PC-3 (cell line): Measurements from ENCODE around the gene WDR27. TPM values are rescaled to one million over a fixed set of nuclear protein-coding genes. Genes with fewer than 3 reads are reported as not detected.
A peak's percentile ranks its signal among the peaks of the same experiment; 100 is the strongest.

Source experiments
- ATAC-seq: fragments of 200-7000 bp; cut with Tn5 transposase; 2 replicates; pipeline ENCODE4 v1.9.1; 2020; ENCODE audit warnings: mild to moderate bottlenecking, moderate library complexity
- BruUV-seq: library from RNA; stranded (reverse); fragments of 400-500 nt; replicated peaks from 2 replicates; lab custom pipeline; 2021; lab: Mats Ljungman, UMichigan
- CTCF ChIA-PET: fragments of 300-600 bp; sonication (Branson Sonifier 250); formaldehyde crosslinking; loops from one replicate; lab custom pipeline; 2022; ENCODE audit warnings: antibody characterized with exemption; lab: Charles Lee
- POLR2A ChIA-PET: fragments of 300-600 bp; sonication (Branson Sonifier 250); formaldehyde crosslinking; loops from one replicate; lab custom pipeline; 2022; ENCODE audit warnings: antibody characterized with exemption; ENCODE audit not compliant: unreplicated experiment; lab: Charles Lee
- DNase-seq: peaks from one replicate; pipeline ENCODE4 v3.0.0-alpha.2; 2015
- H2AFZ ChIP-seq: fragments of 300-600 bp; sonication (generic); 2 replicates; pipeline ENCODE4 v1.6.0; 2016; ENCODE audit warnings: antibody characterized with exemption, low read length
- H3F3A ChIP-seq: fragments of 300-600 bp; sonication (generic); one replicate; pipeline ENCODE4 v1.6.0; 2017; ENCODE audit warnings: antibody characterized with exemption, low read length, control low read depth, mild to moderate bottlenecking; ENCODE audit not compliant: unreplicated experiment
- H3K27ac ChIP-seq: fragments of 300-600 bp; sonication (generic); 2 replicates; pipeline ENCODE4 v1.5.1; 2016; ENCODE audit warnings: mild to moderate bottlenecking, low read length
- H3K27me3 ChIP-seq: fragments of 300-600 bp; sonication (generic); 2 replicates; pipeline ENCODE4 v1.6.1; 2016; ENCODE audit warnings: low read length, mixed read lengths
- H3K36me3 ChIP-seq: fragments of 300-600 bp; sonication (generic); 2 replicates; pipeline ENCODE4 v1.6.1; 2016; ENCODE audit warnings: low read depth, mixed run types, low read length, mixed read lengths
- H3K4me1 ChIP-seq: fragments of 300-600 bp; sonication (generic); 2 replicates; pipeline ENCODE4 v1.5.1; 2016; ENCODE audit warnings: low read length; ENCODE audit not compliant: insufficient read depth
- H3K4me2 ChIP-seq: fragments of 300-600 bp; sonication (generic); 2 replicates; pipeline ENCODE4 v1.6.0; 2016; ENCODE audit warnings: low read length
- H3K4me3 ChIP-seq: fragments of 300-600 bp; sonication (generic); 2 replicates; pipeline ENCODE4 v1.5.1; 2016; ENCODE audit warnings: mild to moderate bottlenecking, low read length, mixed read lengths
- H3K79me2 ChIP-seq: fragments of 300-600 bp; sonication (generic); 2 replicates; pipeline ENCODE4 v1.6.1; 2017; ENCODE audit warnings: low read length, mixed read lengths
- H3K9ac ChIP-seq: fragments of 300-600 bp; sonication (generic); 2 replicates; pipeline ENCODE4 v1.6.0; 2016; ENCODE audit warnings: mild to moderate bottlenecking, low read length
- H3K9me2 ChIP-seq: fragments of 300-600 bp; sonication (generic); replicated peaks from 2 replicates; pipeline ENCODE4 v1.6.1; 2016; ENCODE audit warnings: mixed run types, low read length, mixed read lengths
- H3K9me3 ChIP-seq: fragments of 300-600 bp; sonication (generic); 2 replicates; pipeline ENCODE4 v1.6.1; 2016; ENCODE audit warnings: low read length, mixed read lengths
- H4K20me1 ChIP-seq: fragments of 300-600 bp; sonication (generic); 2 replicates; pipeline ENCODE4 v1.6.1; 2016; ENCODE audit warnings: low read length, mixed read lengths
- CTCF ChIP-seq: fragments of 300-600 bp; sonication (generic); conservative IDR thresholded peaks from 2 replicates; pipeline ENCODE4 v1.5.1; 2017; ENCODE audit warnings: antibody characterized with exemption, low read depth, mild to moderate bottlenecking, low read length
- EZH2 ChIP-seq: fragments of 300-600 bp; sonication (generic); IDR thresholded peaks from one replicate; pipeline ENCODE4 v1.6.1; 2017; ENCODE audit warnings: antibody characterized with exemption, mild to moderate bottlenecking, low read length; ENCODE audit not compliant: unreplicated experiment
- EZH2phosphoT487 ChIP-seq: fragments of 300-600 bp; sonication (generic); IDR thresholded peaks from 2 replicates; pipeline ENCODE4 v1.6.1; 2018; ENCODE audit warnings: mild to moderate bottlenecking, antibody characterized with exemption, low read length, borderline replicate concordance
- intact Hi-C: fragments of 100-400 bp; cut with micrococcal nuclease; formaldehyde crosslinking; loops from 2 replicates; pipeline ENCODE4 v1.9.0; 2023
- total RNA-seq: library from RNA; depleted of rRNA; stranded (reverse); fragments of >200 nt; gene quantifications from 2 replicates; pipeline ENCODE4 v1.2.3, GENCODE V29; 2014

Gene WDR27
- total RNA-seq, 1 experiment from 2014 or later = 20.0 TPM

DNA sequence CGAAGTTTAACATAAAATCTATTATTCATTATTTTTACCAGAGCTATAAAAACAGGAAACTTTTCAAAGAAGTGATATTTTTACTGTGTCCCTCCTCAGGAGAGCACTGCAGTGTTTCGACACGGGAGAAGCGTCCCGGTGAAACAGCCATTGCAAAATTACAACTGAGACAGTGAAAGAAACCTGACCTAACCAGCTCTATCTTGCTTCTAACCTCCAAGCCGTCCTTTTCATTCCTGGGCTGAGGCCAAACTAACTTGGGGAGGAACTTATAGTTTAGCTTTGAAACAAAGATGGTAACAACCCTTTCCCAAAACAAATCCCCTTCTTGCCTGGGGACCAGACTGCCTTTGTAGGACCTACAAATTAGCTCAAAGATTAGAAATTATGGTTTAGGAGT, 79.2 kb downstream of the WDR27 start:
- Histone ChIP-seq H3K9me3 (no peaks in the 10 kb centered on the region), H3K9ac (no peak overlapping the region), H3K27ac (no peak overlapping the region), H3K79me2 (no peaks in the 10 kb centered on the region), H3K4me2 (no peak overlapping the region), H3K36me3 (no peaks in the 10 kb centered on the region), H3K4me3 (no peak overlapping the region), H3K4me1 (peaks cover 28% of the 10 kb centered on the region), H4K20me1 (no peaks in the 10 kb centered on the region), H3K27me3 (no peaks in the 10 kb centered on the region), H3K9me2 (no peaks in the 10 kb centered on the region), H3F3A (peaks cover 7% of the 10 kb centered on the region), H2AFZ (no peak overlapping the region)
- no peak for TF ChIP-seq EZH2phosphoT487
- no peak for TF ChIP-seq CTCF
- TF ChIP-seq EZH2 = no peak
- ChIA-PET CTCF (no interaction called here), POLR2A (no interaction called here)
- BruUV-seq = no TSS peak
- intact Hi-C loops = no loop called here
- DNase-seq (no peak), ATAC-seq (no peak)

DNA sequence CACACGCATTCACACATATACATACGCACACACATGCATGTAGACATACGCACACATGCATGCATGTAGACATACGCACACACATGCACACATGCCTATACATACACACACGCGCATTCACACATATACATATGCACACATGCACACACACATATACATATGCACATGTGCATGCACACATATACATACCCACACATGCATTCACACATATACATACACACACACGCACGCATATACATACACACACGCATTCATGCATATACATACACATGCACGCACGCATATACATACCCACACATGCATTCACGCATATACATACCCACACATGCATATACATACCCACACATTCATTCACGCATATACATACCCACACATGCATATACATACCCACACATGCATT, 80.5 kb downstream of the WDR27 start:
- DNase-seq = no peak
- no peaks in the 10 kb centered on the region for H3K9me2 ChIP-seq
- no peaks in the 10 kb centered on the region for H3K36me3 ChIP-seq
- intact Hi-C loops = no loop called here
- TF ChIP-seq CTCF (no peak), EZH2 (no peak), EZH2phosphoT487 (no peak)
- H3K9me3 ChIP-seq = no peaks in the 10 kb centered on the region
- no peak overlapping the region for H3K27ac ChIP-seq
- H3K4me3 ChIP-seq = no peak overlapping the region
- H2AFZ ChIP-seq = no peak overlapping the region
- no peaks in the 10 kb centered on the region for H4K20me1 ChIP-seq
- ChIA-PET POLR2A (no interaction called here), CTCF (no interaction called here)
- peaks cover 7% of the 10 kb centered on the region for H3F3A ChIP-seq
- no TSS peak for BruUV-seq
- no peak for ATAC-seq
- no peaks in the 10 kb centered on the region for H3K27me3 ChIP-seq
- H3K79me2 ChIP-seq = no peaks in the 10 kb centered on the region
- H3K4me2 ChIP-seq = no peak overlapping the region
- no peak overlapping the region for H3K9ac ChIP-seq
- H3K4me1 ChIP-seq = peaks cover 28% of the 10 kb centered on the region

DNA sequence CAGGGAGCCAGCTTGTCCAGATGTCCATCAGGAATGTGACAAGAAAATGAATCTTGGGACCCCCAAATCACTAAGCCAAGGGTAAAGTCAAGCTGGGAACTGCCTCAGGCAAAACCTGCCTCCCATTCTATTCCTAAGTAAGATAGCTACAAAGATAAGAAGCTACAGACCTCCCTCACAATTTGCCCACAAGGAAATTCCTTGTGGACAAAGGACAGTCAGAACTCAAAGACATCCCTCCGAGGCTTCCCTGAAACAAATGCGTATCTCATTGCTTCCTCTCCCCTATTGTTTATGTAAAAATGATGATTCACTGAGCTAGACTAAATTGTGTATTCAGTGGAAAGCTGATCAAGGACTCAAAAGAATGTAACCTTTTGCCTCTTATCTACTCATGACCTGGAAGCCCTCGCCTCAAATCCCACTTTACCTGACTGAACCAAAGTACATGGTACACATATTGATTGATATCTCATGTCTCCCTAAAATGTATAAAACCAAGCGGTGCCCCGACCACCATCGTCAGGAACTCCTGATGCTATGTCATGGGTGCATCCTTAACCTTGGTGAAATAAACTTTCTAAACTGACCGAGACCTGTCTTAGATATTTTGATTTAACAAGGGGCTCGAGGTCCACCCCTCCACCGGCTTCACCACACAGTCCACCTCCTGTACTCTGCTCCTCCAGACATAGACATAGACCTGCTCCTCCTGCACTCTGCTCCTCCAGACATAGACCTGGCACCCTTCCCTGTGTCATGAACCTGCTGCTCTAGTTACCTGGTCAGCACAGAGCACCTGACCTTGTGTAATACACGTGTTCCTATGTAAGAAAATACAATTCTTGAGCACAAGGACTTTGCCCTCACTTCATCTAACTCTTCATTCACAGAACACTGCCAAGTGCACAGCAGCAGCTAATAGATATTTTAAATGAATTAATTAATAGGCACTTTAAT, 81.4 kb downstream of the WDR27 start:
- Histone ChIP-seq H3K9me3 (no peaks in the 10 kb centered on the region), H3K9ac (peak overlapping the region; percentile 10; the same call in 1 of the 2 replicates), H3F3A (peaks cover 7% of the 10 kb centered on the region), H2AFZ (no peak overlapping the region), H3K79me2 (no peaks in the 10 kb centered on the region), H3K36me3 (no peaks in the 10 kb centered on the region), H3K27me3 (no peaks in the 10 kb centered on the region), H4K20me1 (no peaks in the 10 kb centered on the region), H3K4me3 (no peak overlapping the region), H3K27ac (peak overlapping the region; percentile 67), H3K4me2 (peak overlapping the region; percentile 34), H3K4me1 (peaks cover 28% of the 10 kb centered on the region), H3K9me2 (no peaks in the 10 kb centered on the region)
- ChIA-PET POLR2A (no interaction called here), CTCF (interaction anchor here (0.6 kb wide), 1 partner anchor 34 kb away, joined by 3 read pairs; no protein-coding TSS in a partner anchor)
- no peak for TF ChIP-seq EZH2phosphoT487
- no peak for TF ChIP-seq EZH2
- TF ChIP-seq CTCF = no peak
- intact Hi-C loops = no loop called here
- BruUV-seq = no TSS peak
- DNase-seq (peak; percentile 56), ATAC-seq (peak; percentile 44)
